ENCODE measurements around the gene ODC1. TPM values are rescaled to one million over a fixed set of nuclear protein-coding genes. Genes with fewer than 3 reads are reported as not detected.

The ODC1 gene
- total RNA-seq, 1 donor from 2014 or later: 338 TPM

GRCh38 chr2:10434886-10435819 lies 13.0 kb downstream of the ODC1 start:
- peak; percentile 77 for DNase-seq (ENCODE audit: low read depth)

- no peak for DNase-seq (ENCODE audit: low read depth)
These were observed 13.9 kb downstream of the ODC1 start for GRCh38 chr2:10433947-10434885.

GRCh38 chr2:10433264-10433946 lies 14.7 kb downstream of the ODC1 start:
- no peak for DNase-seq (ENCODE audit: low read depth)

GRCh38 chr2:10432311-10433181 lies 15.6 kb downstream of the ODC1 start:
- no peak for DNase-seq (ENCODE audit: low read depth)

- no peak for DNase-seq (ENCODE audit: low read depth)
These were observed 16.3 kb downstream of the ODC1 start for GRCh38 chr2:10431797-10432196.

- no peak for DNase-seq (ENCODE audit: low read depth)
These were observed 17.1 kb downstream of the ODC1 start for GRCh38 chr2:10430886-10431622.

- no peak for DNase-seq (ENCODE audit: low read depth)
These were observed 19.2 kb downstream of the ODC1 start for GRCh38 chr2:10428924-10429323.

- DNase-seq (ENCODE audit: low read depth): no peak
These were observed 19.8 kb downstream of the ODC1 start for GRCh38 chr2:10428355-10428754.

GRCh38 chr2:10427618-10427949 lies 20.5 kb downstream of the ODC1 start:
- no peak for DNase-seq (ENCODE audit: low read depth)

- DNase-seq (ENCODE audit: low read depth): no peak
These were observed 21.2 kb downstream of the ODC1 start for GRCh38 chr2:10426726-10427617.

- DNase-seq (ENCODE audit: low read depth): no peak
These were observed 22.4 kb downstream of the ODC1 start for GRCh38 chr2:10425699-10426098.

- DNase-seq (ENCODE audit: low read depth): no peak
These were observed 23.1 kb downstream of the ODC1 start for GRCh38 chr2:10424916-10425505.

- DNase-seq (ENCODE audit: low read depth): peak; percentile 65
These were observed 24.1 kb downstream of the ODC1 start for GRCh38 chr2:10424051-10424450.

GRCh38 chr2:10423400-10423774 lies 24.7 kb downstream of the ODC1 start:
- DNase-seq (ENCODE audit: low read depth): no peak

GRCh38 chr2:10422732-10423399 lies 25.3 kb downstream of the ODC1 start:
- DNase-seq (ENCODE audit: low read depth): no peak

GRCh38 chr2:10422251-10422650 lies 25.9 kb downstream of the ODC1 start:
- DNase-seq (ENCODE audit: low read depth): no peak

GRCh38 chr2:10419553-10420257 lies 28.4 kb downstream of the ODC1 start:
- DNase-seq (ENCODE audit: low read depth): no peak

All from myocyte (in vitro differentiated cells).